Measurements from ENCODE around the gene INPP5A.

The INPP5A gene

GRCh38 chr10:132582771-132583170, 45.2 kb downstream of the INPP5A start:
- H3K4me1 Mint-ChIP-seq = peaks cover 46% of the 10 kb centered on the region
- peak overlapping the region; percentile 10 to 16 (median 14) for H3K27ac Mint-ChIP-seq
- no peak overlapping the region for H3K4me3 Mint-ChIP-seq
- no peak for TF ChIP-seq CTCF (IDR thresholded peaks at IDR 0.05; ENCODE audit: unreplicated experiment in 3 of 3)
- H3K9me3 Mint-ChIP-seq = no peaks in the 10 kb centered on the region
- peaks cover 12% of the 10 kb centered on the region for H3K36me3 Mint-ChIP-seq (ENCODE audit: low read depth)
- H3K27me3 Mint-ChIP-seq (ENCODE audit: low read depth) = no peaks in the 10 kb centered on the region

GRCh38 chr10:132583456-132583855, 45.9 kb downstream of the INPP5A start:
- TF ChIP-seq CTCF (IDR thresholded peaks at IDR 0.05; ENCODE audit: unreplicated experiment in 3 of 3) = no peak
- no peak overlapping the region for H3K4me3 Mint-ChIP-seq
- peaks cover 12% of the 10 kb centered on the region for H3K36me3 Mint-ChIP-seq (ENCODE audit: low read depth)
- H3K9me3 Mint-ChIP-seq = no peaks in the 10 kb centered on the region
- H3K4me1 Mint-ChIP-seq = peaks cover 45% of the 10 kb centered on the region
- no peaks in the 10 kb centered on the region for H3K27me3 Mint-ChIP-seq (ENCODE audit: low read depth)
- peak overlapping the region; percentile 10 to 44 (median 16) for H3K27ac Mint-ChIP-seq

DNA sequence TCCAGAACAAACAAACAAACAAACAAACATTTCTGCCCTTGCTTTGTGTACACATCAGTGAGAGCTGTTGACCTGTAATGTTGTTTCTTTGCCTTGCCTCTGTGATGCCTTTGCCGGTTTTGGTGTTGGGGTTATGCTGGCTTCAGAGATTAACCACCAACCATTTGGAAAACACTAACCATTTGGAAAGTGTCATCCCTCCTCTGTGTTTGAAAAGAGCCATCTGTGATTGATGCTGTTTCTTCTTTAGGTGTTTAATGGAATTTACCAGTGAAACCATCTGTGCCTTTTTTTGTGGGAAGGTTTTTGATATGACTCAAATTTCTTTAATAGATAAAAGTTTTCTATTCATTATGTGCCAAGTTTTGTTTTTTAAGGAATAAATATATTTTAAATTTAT, 46.5 kb downstream of the INPP5A start:
- peaks cover 15% of the 10 kb centered on the region for H3K36me3 Mint-ChIP-seq (ENCODE audit: low read depth)
- no peak for TF ChIP-seq CTCF (IDR thresholded peaks at IDR 0.05; ENCODE audit: unreplicated experiment in 3 of 3)
- no peaks in the 10 kb centered on the region for H3K27me3 Mint-ChIP-seq (ENCODE audit: low read depth)
- no peaks in the 10 kb centered on the region for H3K9me3 Mint-ChIP-seq
- peaks cover 45% of the 10 kb centered on the region for H3K4me1 Mint-ChIP-seq
- H3K27ac Mint-ChIP-seq = no peak overlapping the region
- no peak overlapping the region for H3K4me3 Mint-ChIP-seq

DNA sequence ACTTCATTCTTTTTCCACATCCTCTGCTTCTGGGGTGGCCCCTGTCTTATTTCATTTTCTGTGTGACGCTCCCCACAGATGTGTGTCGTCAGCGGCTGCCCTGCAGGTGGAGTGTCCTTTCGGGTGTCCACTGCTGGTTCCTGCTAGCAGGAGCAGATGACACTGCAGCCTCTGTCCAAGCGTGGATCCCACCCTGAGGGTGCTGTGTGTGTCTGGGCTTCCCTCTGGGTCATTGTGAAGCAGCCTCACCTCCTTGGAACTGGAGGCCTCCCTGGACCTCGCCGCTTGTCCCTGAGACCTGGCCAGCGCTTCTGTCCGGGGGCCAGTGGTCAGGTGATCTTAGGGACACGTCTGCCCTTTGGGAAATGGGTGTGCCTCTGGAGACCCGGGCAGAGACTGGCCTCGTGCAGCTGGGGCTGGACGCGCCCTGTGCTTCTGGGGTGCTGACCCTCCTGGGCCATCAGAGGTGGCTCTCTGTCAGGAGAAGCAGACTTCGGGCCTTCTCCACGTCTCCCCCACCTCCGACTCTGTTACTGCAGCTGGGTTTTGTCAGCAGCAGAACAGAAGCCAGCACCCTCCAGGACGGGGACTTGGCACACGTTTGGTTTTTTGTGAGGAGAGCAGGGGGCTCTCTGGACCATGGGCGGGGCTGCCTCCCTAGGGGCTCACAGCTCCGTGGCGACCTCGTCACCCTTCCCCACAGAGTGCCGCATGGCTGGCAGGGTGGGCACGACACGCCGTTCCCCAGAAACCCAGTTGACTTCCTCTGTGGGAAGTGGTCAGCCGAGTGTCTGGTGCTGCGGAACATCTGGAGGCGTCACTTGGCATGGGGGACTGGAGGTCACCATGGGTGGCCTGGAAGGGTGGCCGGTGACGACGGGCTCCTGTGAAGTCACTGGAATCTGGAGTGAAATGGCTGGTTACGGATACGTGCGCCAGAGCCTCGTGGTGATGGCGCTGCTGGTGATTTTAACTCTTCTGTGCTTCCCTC, 48.4 kb downstream of the INPP5A start:
- Mint-ChIP-seq H3K9me3 (no peaks in the 10 kb centered on the region), H3K36me3 (ENCODE audit: low read depth) (peaks cover 14% of the 10 kb centered on the region), H3K27me3 (ENCODE audit: low read depth) (no peaks in the 10 kb centered on the region), H3K27ac (peak overlapping the region in 1 of 3 experiments; percentile 65), H3K4me3 (no peak overlapping the region), H3K4me1 (peaks cover 38% of the 10 kb centered on the region)
- TF ChIP-seq CTCF (IDR thresholded peaks at IDR 0.05; ENCODE audit: unreplicated experiment in 3 of 3) = no peak

- no peak for TF ChIP-seq CTCF (IDR thresholded peaks at IDR 0.05; ENCODE audit: unreplicated experiment in 3 of 3)
- peaks cover 39% of the 10 kb centered on the region for H3K4me1 Mint-ChIP-seq
- H3K27me3 Mint-ChIP-seq (ENCODE audit: low read depth) = no peaks in the 10 kb centered on the region
- H3K36me3 Mint-ChIP-seq (ENCODE audit: low read depth) = peaks cover 8% of the 10 kb centered on the region
- no peak overlapping the region for H3K4me3 Mint-ChIP-seq
- peak overlapping the region; percentile 36 to 66 (median 65) for H3K27ac Mint-ChIP-seq
- no peaks in the 10 kb centered on the region for H3K9me3 Mint-ChIP-seq
These were observed 49.2 kb downstream of the INPP5A start for GRCh38 chr10:132586739-132587138.

Measured in nephron (organoid).